AG10803 (cell line): Measurements from ENCODE around the gene ADD1.

Experiments used
- DNase-seq: peaks from one replicate; pipeline ENCODE4 v3.0.0; 2010; ENCODE audit warnings: low read depth
- H3K4me3 ChIP-seq: 2 replicates; pipeline ENCODE4 v1.5.1; 2011; ENCODE audit warnings: mild to moderate bottlenecking, low read length, control low read depth
- TF ChIP-seq, protein P1 (sequence below): conservative IDR thresholded peaks from 2 replicates; pipeline ENCODE4 v1.5.1; 2011; ENCODE audit warnings: mild to moderate bottlenecking, low read length, control low read depth, inconsistent platforms

The ADD1 gene

DNA sequence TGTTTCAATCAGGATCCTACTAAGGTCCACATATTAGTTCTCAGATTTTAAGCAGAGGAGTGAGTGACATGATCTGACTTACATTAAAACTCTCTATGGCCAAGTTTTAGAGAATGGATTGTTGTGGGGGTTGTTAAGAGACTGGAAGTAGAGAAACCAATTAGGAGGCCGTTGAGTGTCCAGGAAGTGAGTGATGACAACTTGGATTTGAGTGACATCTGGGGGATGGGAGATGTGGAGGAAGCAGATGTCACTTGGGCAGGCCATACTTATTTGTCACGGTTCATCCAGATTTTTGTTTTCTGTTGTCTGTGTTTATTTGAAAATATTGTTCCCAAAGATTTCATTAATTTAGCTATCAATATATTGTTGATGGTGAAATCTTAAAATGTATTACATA lies 28.3 kb downstream of the ADD1 start:
- TF ChIP-seq, protein P1, sequence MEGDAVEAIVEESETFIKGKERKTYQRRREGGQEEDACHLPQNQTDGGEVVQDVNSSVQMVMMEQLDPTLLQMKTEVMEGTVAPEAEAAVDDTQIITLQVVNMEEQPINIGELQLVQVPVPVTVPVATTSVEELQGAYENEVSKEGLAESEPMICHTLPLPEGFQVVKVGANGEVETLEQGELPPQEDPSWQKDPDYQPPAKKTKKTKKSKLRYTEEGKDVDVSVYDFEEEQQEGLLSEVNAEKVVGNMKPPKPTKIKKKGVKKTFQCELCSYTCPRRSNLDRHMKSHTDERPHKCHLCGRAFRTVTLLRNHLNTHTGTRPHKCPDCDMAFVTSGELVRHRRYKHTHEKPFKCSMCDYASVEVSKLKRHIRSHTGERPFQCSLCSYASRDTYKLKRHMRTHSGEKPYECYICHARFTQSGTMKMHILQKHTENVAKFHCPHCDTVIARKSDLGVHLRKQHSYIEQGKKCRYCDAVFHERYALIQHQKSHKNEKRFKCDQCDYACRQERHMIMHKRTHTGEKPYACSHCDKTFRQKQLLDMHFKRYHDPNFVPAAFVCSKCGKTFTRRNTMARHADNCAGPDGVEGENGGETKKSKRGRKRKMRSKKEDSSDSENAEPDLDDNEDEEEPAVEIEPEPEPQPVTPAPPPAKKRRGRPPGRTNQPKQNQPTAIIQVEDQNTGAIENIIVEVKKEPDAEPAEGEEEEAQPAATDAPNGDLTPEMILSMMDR = no peak
- no peak overlapping the region for H3K4me3 ChIP-seq
- DNase-seq = no peak

DNA sequence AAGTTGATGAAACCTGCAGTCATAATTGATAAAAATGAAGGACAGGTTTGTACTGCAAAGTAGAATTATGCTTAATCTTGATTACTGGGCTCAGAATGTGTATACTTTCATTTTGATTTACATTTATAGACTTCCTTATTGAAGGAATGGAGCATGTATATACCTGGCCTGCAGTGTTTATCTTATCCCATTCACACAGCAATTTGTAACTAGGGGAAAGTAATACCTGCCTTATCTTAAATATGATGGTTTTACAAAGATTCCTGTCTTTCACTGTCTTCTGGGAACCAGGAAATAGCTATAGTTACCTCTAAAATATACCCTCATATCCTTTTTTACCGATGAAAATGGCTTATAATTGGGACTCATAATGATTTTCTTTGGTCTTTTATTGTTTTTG lies 29.7 kb downstream of the ADD1 start:
- H3K4me3 ChIP-seq = no peak overlapping the region
- DNase-seq = no peak
- TF ChIP-seq, protein P1 = no peak

DNA sequence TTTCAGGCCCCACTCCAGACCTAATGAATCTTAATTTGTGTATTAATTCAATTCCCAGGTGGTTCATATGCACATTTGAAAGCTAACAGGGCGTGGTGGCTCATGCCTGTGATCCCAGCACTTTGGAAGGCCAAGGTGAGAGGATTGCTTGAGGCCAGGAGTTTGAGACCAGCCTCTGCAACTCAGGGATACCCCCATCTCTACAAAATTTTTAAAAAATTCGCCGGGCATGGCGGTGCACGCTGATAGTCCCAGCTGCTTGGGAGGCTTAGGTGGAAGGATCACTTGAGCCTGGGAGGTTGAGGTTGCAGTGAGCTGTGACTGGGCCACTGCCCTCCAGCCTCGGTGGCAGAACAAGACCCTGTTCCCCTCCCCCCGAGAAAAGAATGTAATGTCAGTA lies 31.2 kb downstream of the ADD1 start:
- TF ChIP-seq, protein P1 = no peak
- no peak overlapping the region for H3K4me3 ChIP-seq

DNA sequence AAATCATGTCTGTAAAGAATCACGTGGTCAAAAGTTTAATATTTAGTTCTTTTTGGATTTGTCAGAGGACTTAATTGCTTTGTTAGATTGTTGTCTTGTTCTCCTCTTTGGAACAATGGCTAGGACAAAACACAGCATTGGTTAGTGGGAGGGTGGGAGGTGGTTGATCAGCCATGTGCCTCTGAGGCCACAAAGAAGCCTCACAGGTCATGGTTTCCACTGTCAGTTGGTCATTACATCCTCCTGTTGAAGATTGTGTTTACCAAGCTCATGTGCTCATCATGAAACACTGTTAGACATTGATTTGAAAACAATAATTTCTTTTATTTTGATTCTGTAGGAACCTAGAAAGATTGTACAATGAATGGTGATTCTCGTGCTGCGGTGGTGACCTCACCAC lies 31.9 kb downstream of the ADD1 start:
- TF ChIP-seq, protein P1 = no peak
- DNase-seq = no peak
- no peak overlapping the region for H3K4me3 ChIP-seq

More for the DNA sequence above, 31.2 kb downstream of the ADD1 start:
- no peak for DNase-seq

DNA sequence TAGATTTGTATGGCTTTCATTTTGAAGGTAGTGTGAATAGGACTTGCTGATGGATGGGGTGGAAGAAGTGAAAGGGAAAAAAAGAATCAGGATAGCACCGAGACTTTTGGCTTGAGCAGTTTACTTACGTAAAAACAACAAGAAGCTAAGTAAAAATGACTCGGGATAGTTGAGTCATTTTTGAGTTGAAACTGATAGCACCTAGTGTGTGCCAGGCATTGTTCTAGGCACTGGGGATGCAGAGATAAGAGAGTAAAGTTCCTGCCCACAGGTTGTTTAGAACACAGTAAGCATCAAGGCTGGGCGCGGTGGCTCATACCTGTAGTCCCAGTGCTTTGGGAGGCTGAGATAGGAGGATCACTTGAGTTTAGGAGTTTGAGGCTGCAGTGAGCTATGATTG lies 34.7 kb downstream of the ADD1 start:
- TF ChIP-seq, protein P1 = no peak
- no peak for DNase-seq
- H3K4me3 ChIP-seq = no peak overlapping the region

DNA sequence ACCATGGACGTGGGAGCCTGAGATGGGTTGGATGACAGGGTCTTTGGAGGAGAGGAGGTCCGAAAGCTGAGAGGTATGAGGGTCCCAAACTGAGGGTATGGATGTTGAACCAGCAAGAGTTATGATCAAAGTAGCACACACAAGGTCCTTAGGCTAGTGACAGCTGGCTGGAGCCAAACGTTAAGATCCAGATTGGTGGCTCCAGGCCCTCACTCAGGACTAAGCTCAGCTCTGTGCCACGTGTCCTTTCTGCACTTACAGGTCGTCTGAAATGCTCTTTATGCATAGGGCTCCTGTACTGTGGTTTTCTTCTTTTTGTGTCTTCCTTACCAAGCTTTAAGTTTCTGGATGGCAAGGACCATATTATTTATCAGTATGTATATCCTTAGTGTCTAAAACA lies 35.4 kb downstream of the ADD1 start:
- DNase-seq = no peak
- H3K4me3 ChIP-seq = no peak overlapping the region
- TF ChIP-seq, protein P1 = no peak

DNA sequence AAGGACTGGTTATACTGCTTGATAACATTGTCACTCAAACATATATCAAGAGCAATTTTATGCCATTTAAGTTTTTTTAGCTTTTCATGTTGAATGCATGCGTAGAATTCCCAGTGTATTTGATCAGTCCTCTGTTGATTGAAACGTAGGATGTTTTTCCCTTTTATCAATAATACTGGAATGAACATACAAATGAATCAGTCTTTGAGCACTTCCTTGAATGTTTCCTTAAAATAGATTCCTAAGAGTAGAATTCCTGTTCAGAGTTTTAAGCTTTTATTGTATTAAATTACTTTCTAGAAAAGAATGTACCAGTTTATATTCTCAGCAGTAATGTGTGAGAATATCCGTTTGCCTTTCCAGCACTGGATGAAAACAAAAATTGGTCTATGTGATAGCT lies 37.8 kb downstream of the ADD1 start:
- DNase-seq = no peak
- TF ChIP-seq, protein P1 = no peak

More for the DNA sequence above, 37.8 kb downstream of the ADD1 start:
- H3K4me3 ChIP-seq = no peak overlapping the region
